ENCODE results near the gene DDX24. TPM values are rescaled to one million over a fixed set of nuclear protein-coding genes. Genes with fewer than 3 reads are reported as not detected.

Gene DDX24
- total and polyA plus RNA-seq, 2 donors, result 55.1 to 144 TPM

DNA sequence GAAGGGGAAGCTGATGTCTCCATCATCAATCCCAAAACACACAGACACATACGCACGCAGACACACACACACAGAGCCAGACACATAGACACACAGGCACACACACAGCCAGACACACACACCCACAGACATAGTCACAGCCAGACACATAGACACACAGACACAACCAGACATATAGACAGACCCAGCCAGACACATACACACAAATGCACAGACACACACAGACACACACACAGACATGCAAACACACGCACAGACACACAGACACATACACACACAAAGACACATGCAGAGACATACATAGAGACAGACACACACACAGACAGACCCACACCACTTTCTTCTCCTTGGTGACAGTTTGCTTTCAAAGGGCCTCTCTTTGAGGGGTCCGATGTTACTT is 77.6 kb downstream of the DDX24 start:
- H3K4me3 ChIP-seq (ENCODE audit: low read depth, low read length), result no peak overlapping the region
- no peak for DNase-seq (ENCODE audit: extremely low spot score)
- H3K4me1 ChIP-seq (ENCODE audit: insufficient read depth), result no peaks in the 10 kb centered on the region
- WGBS, result 79% methylated on average over 4 of the region's 4 CpGs
- H3K27ac ChIP-seq (ENCODE audit: low read depth), result no peak overlapping the region
- H3K36me3 ChIP-seq (ENCODE audit: insufficient read depth), result no peaks in the 10 kb centered on the region

DNA sequence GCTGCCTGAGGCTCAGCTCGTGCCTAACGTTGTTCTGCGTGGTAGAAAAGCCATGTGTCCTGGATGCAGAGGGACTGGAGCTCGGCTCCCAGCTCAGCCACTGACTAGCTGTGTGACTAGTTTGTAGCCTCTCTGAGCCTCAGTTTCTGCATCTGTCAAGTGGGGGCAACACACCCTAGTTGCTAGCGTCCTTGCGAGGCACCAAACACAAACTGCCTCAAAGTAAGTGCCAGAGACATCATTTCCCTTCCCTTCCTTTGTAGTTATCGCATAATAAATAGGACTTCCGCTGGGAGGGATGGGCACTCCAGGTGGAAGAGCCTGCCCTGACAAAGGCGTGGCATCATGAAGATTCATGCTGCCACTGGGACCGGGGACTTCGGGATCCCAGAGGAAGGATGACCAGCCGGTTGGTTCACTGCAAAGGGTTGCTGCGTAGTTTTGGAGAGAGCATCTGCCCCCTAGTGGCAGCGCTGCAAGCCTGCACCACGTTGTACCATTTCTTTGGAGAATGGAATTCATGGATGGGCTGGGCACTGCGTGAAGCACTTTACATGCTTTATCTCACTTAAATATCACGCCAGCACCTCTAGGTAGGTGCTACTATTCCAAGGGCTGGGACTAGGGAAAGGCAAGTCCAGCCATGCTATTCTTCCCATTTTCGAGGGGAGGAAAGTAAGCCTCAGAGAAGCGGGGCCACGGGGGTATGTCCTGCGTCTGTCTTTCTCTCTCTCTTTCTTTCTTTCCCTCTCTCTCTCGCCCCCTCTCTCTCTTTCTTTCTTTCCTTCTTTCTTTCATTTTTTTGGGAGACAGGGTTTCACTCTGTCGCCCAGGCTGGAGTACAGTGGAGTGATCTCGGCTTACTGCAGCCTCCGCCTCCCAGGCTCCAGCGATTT is 79.3 kb downstream of the DDX24 start:
- 41% methylated on average over 26 of the region's 26 CpGs for WGBS
- no peaks in the 10 kb centered on the region for H3K36me3 ChIP-seq (ENCODE audit: insufficient read depth)
- no peak overlapping the region for H3K27ac ChIP-seq (ENCODE audit: low read depth)
- no peak overlapping the region for H3K4me3 ChIP-seq (ENCODE audit: low read depth, low read length)
- DNase-seq (ENCODE audit: extremely low spot score), result peak; percentile 31
- no peaks in the 10 kb centered on the region for H3K4me1 ChIP-seq (ENCODE audit: insufficient read depth)

DNA sequence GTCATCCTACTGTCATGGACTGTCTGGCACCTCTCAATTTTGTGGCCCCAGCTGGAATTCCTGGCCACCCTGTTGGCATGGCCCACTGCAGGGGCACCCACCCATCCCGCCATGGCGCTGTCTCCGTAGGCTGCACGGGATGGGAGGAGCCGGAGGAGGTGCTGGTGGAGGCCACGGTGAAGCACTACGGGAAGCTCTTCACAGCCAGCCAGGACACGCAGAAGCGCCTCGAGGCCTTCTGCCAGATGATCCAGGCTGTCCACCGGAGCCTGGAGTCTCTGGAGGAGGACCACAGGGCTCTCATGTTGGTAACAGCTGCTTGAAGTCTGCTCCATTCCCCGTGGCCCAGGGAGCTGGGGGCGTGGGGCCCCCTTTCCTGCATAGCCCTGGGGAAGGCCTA is 80.0 kb downstream of the DDX24 start:
- WGBS, result 64% methylated on average over 13 of the region's 13 CpGs
- Histone ChIP-seq H3K36me3 (ENCODE audit: insufficient read depth) (no peaks in the 10 kb centered on the region), H3K4me3 (ENCODE audit: low read depth, low read length) (no peak overlapping the region)

DNA sequence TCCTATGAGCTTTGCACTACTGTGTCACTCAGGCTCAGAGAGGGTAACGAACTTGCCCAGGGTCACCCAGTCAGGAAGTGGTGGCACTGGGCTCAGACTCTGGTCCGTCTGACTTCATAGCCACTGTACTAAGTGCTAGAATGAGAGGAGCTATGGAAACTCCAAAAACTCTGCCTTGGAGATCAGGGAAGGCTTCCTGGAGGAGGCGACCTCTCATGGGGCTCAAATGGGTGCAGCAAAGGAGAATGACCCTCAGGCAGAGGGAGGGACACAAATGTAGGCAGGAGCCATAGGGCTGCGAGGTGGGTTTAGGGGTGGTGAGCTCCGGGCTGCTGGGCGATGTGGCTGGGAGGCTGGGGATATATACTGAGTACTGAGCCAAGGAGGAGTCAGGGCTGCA is 80.7 kb downstream of the DDX24 start:
- no peak for DNase-seq (ENCODE audit: extremely low spot score)
- no peaks in the 10 kb centered on the region for H3K4me1 ChIP-seq (ENCODE audit: insufficient read depth)
- H3K4me3 ChIP-seq (ENCODE audit: low read depth, low read length), result no peak overlapping the region
- 85% methylated on average over 6 of the region's 6 CpGs for WGBS
- H3K27ac ChIP-seq (ENCODE audit: low read depth), result no peak overlapping the region
- H3K36me3 ChIP-seq (ENCODE audit: insufficient read depth), result no peaks in the 10 kb centered on the region

More for the DNA sequence above, 80.0 kb downstream of the DDX24 start:
- no peak overlapping the region for H3K27ac ChIP-seq (ENCODE audit: low read depth)
- DNase-seq (ENCODE audit: extremely low spot score), result no peak
- no peaks in the 10 kb centered on the region for H3K4me1 ChIP-seq (ENCODE audit: insufficient read depth)

DNA sequence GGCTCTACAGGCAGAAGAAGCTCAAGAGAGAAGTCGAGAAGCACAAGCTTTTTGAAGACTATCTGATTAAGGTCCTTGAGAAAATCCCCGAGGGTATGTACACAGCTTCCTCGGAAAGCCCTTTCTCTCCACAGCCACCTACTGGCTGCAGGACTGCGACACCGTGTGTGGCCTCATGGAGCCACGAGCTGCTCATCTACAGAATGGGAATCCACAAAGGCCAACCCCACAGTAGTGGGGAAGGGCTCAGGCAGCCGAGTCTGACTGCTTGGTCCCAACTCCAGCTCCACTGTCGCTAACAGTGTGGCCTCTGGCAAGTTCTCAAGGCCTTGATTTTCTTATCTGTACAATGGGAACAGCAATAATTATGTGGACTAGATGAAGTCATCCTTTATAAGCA is 81.4 kb downstream of the DDX24 start:
- DNase-seq (ENCODE audit: extremely low spot score), result no peak
- no peak overlapping the region for H3K27ac ChIP-seq (ENCODE audit: low read depth)

DNA sequence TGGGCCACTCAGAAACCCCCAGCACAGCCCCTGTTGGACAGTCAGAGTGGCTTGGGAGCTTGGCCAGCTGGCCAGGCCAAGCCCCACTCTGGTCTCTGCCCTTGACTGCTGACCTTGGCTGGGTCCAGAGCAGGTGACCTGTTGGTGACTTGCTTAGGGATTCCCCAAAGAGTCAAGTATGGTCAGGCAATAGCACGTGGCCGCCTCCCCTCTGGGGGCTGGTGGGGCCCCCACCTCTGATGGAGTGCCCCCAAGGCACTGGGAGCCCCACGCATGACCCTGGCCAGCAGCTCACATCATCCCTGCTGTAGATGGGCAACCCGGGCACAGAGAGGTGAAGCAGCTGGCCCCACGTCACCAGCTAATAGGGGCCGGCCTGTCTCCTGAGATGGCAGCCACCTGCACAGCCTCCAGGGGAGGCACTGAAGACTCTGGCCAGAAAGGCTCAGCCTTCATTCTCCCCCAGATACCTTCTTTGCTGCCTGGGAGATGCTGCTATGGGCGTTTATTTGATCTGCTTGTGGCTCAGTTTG is 82.1 kb downstream of the DDX24 start:
- Histone ChIP-seq H3K27ac (ENCODE audit: low read depth) (no peak overlapping the region), H3K4me3 (ENCODE audit: low read depth, low read length) (no peak overlapping the region), H3K4me1 (ENCODE audit: insufficient read depth) (no peaks in the 10 kb centered on the region), H3K36me3 (ENCODE audit: insufficient read depth) (no peaks in the 10 kb centered on the region)
- 84% methylated on average over 7 of the region's 7 CpGs for WGBS
- DNase-seq (ENCODE audit: extremely low spot score), result no peak

More for the DNA sequence above, 81.4 kb downstream of the DDX24 start:
- Histone ChIP-seq H3K36me3 (ENCODE audit: insufficient read depth) (no peaks in the 10 kb centered on the region), H3K4me3 (ENCODE audit: low read depth, low read length) (no peak overlapping the region), H3K4me1 (ENCODE audit: insufficient read depth) (no peaks in the 10 kb centered on the region)
- WGBS, result 71% methylated on average over 8 of the region's 8 CpGs

Other genes with a start within 250 kb of the DDX24 start
- not detected for gene FAM181A, start 153.9 kb downstream of the DDX24 start, total RNA-seq
- gene FAM181A, start 153.9 kb downstream of the DDX24 start, polyA plus RNA-seq, result not detected
- gene ASB2, start 104.6 kb downstream of the DDX24 start, total RNA-seq, result 32.3 TPM
- gene ASB2, start 104.6 kb downstream of the DDX24 start, polyA plus RNA-seq, result 72.7 TPM
- gene CCDC197, start 83.9 kb downstream of the DDX24 start, total RNA-seq, result not detected
- not detected for gene CCDC197, start 83.9 kb downstream of the DDX24 start, polyA plus RNA-seq
- 2.0 TPM for gene OTUB2, start 54.9 kb downstream of the DDX24 start, total RNA-seq
- gene OTUB2, start 54.9 kb downstream of the DDX24 start, polyA plus RNA-seq, result 0.41 TPM
- gene IFI27L1, start 108 bp upstream of the DDX24 start, total RNA-seq, result 7.2 TPM
- 18.9 TPM for gene IFI27L1, start 108 bp upstream of the DDX24 start, polyA plus RNA-seq
- gene IFI27, start 29.5 kb upstream of the DDX24 start, total RNA-seq, result 19.9 TPM
- 417 TPM for gene IFI27, start 29.5 kb upstream of the DDX24 start, polyA plus RNA-seq
- gene IFI27L2, start 48.4 kb upstream of the DDX24 start, total RNA-seq, result 16.6 TPM
- gene IFI27L2, start 48.4 kb upstream of the DDX24 start, polyA plus RNA-seq, result 77.6 TPM
- 0.37 TPM for gene PPP4R4, start 93.1 kb upstream of the DDX24 start, total RNA-seq
- gene PPP4R4, start 93.1 kb upstream of the DDX24 start, polyA plus RNA-seq, result 0.63 TPM
- gene SERPINA10, start 212.1 kb upstream of the DDX24 start, total RNA-seq, result not detected
- 0.10 TPM for gene SERPINA10, start 212.1 kb upstream of the DDX24 start, polyA plus RNA-seq
- not detected for gene SERPINA6, start 242.1 kb upstream of the DDX24 start, total RNA-seq
- gene SERPINA6, start 242.1 kb upstream of the DDX24 start, polyA plus RNA-seq, result 0.14 TPM

All from urinary bladder (tissue), 4 donors.